Astrocyte (in vitro differentiated cells and primary cell): ENCODE measurements around the gene RALGAPA1.

Experiments used
- EZH2 ChIP-seq: IDR thresholded peaks from 2 replicates; pipeline ENCODE4 v1.6.1; 2012; ENCODE audit warnings: mild to moderate bottlenecking, low read length, inconsistent platforms; ENCODE audit not compliant: insufficient read depth
- TF ChIP-seq, protein P1 (sequence below): IDR thresholded peaks from 2 replicates; pipeline ENCODE4 v1.5.1; 2011; ENCODE audit warnings: low read depth, mild to moderate bottlenecking, inconsistent platforms, low read length, moderate library complexity; ENCODE audit not compliant: insufficient read depth

DNA sequence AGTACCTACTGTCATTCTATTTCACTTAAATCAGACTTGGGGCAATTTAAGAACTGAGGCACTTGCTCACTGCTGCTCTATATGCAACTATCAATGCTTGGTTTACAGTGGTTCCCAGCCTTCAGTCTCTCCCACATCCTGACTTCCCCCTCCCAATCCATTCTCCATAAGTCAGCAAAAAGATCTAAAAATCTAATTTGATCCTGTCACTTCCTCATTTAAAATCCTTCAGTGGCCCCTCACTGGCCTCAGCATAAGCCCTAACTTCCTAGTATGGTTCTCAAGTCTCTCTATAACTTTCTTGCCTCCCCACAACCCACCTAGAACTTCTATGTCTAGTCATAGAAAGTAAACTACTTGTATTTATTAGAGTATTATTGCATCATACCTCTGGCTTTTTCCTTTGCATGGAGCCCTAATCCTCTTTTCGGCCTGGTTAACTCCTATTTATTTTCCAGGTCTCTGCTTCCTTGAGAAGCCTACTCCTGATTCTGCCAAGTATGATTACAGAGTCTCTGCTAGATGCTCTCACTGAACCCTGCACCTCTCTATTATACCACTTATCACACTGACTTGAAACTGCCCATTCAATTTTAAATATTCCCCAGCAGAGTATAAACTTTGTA is 130.6 kb downstream of the RALGAPA1 start:
- TF ChIP-seq, protein P1, sequence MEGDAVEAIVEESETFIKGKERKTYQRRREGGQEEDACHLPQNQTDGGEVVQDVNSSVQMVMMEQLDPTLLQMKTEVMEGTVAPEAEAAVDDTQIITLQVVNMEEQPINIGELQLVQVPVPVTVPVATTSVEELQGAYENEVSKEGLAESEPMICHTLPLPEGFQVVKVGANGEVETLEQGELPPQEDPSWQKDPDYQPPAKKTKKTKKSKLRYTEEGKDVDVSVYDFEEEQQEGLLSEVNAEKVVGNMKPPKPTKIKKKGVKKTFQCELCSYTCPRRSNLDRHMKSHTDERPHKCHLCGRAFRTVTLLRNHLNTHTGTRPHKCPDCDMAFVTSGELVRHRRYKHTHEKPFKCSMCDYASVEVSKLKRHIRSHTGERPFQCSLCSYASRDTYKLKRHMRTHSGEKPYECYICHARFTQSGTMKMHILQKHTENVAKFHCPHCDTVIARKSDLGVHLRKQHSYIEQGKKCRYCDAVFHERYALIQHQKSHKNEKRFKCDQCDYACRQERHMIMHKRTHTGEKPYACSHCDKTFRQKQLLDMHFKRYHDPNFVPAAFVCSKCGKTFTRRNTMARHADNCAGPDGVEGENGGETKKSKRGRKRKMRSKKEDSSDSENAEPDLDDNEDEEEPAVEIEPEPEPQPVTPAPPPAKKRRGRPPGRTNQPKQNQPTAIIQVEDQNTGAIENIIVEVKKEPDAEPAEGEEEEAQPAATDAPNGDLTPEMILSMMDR = no peak
- TF ChIP-seq EZH2 = no peak
